ENCODE measurements around the gene SSBP2.
"Not testable (repeated sequence)": the region's sequence is repeated elsewhere in the genome, so short reads cannot be mapped to it uniquely, and the experiment has no call there.

The SSBP2 gene

DNA sequence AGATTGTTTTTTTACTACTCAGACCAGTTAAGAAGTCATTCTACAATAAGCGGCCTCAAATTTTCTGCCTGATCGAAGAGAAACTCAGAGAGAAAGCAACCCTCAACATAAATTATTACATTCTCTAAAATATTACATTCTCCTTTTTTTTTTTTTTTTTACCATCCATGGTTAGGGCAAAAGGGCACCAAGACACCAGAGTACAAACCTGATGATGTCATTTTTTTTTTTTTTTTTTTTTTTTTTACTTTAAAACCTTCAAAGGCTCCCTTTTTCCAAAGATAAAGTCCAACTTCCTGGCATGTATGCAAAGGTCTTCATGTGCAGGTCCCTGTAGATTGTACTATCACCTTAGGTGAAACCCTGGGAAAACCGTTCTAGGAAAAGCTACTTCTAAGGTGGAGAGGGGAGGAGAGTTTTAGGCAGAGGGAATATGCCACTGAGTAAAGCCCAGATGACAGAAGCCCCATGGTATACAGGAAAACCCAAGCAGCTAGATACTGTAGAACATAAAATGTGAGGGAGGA is 104.4 kb downstream of the SSBP2 start:
- no peak for DNase-seq

DNA sequence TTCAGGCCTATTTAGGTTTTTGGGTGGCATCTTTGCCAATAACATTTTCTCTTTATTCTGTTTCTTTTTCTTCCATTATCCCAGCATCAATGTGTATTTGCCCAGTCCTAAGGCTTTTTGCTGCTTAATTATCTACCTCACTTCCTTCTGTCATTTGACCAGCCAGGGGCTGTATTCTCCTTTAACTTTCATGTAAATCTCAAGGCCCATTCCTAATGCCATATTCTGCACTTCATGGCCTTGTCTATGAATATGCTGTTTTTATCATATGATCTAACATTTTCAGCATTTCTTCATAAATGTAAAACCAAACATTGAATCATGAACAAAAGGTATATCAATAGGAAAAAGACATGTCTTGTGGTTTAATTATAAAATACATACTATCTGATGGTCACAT is 108.7 kb downstream of the SSBP2 start:
- DNase-seq, result no peak

DNA sequence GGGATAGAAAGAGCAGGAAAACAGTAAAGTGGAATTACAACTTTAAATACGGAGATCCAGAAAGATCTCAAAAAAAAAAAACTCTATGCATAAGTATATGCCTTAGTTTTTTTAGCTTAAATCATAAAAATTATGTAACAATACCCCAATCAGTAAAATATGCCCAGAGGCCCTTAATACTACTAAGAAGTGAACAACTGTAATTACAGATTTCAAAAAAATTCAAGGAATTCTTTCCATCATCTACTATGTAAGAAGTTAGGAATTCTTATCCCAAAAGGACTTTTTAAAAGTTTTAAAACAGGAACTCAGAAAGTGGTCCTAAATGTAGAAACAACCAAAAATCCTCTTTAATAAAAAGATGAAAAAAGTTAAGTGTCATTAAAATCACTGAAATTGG is 111.3 kb downstream of the SSBP2 start:
- DNase-seq, result no peak

DNA sequence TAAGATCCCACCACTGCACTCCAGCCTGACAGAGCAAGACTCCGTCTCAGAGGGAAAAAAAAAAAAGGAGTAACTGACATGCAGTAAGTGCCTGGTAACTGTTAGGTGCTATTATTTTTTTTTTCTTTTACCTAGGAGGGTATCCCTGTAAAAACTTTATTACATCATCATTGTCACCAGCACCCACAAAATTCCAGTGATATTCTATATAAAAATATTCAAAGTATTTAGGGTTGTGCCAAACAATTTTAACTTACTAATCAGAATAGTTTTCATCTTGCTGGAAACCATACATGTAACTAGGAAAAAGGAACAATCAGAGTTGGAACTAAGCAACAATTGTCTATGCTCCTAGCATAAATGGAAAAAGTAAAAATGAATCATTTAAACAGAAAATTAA is 112.4 kb downstream of the SSBP2 start:
- no peak for DNase-seq

DNA sequence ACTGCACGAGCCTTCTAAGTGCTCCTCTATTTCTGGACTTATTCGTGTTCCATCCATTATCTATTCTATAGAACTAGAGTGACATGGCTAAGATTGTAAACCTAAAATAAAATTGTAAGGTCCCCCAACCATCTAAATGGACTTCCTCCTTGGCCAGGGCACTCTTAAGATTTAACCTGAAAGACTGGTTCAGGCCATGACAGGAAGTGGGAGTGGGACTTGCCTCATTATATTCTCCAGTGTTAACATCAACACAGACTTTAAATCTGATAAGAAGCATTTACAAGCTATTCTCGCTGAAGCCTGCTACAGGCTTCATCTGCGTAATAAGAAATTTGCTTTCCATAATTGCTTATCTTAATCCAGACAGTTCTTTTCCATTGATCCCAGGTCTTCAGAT is 117.0 kb downstream of the SSBP2 start:
- DNase-seq, result no peak

DNA sequence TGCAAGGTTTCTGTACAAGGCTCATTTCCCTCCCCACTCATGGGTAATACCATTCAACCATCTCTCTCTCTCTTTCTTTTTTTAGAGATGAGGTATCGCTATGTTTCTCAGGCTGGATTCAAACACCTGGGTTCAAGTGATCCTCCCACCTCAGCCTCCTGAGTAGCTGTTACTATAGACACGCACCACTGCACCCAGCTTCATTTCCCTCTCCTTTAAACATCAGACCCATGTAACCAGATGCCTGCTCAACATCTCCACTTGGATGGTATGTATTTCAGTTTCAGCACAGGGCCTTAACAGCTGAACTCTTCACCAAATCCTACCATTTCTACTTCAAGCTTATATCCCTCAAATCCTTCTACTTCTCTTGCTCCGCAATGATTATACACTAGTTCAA is 117.4 kb downstream of the SSBP2 start:
- no peak for DNase-seq

DNA sequence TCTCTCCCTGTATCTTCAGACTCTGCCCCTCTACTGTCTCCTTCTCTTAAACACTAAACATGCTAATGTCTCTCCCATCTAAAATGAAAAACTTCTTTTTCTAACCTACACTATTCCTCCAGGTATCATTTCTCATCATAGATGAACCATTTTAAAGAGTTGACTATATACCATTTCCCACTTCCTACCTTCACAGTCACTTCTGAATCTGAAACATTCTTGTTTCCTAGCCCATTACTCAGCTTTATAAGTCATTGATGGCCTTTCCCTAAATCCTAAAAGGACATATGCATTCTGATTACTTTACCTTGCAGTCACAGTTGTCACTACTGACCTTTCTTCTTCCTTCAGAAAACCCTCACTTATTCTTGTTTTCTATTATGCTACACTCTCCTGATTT is 118.2 kb downstream of the SSBP2 start:
- no peak for DNase-seq

DNA sequence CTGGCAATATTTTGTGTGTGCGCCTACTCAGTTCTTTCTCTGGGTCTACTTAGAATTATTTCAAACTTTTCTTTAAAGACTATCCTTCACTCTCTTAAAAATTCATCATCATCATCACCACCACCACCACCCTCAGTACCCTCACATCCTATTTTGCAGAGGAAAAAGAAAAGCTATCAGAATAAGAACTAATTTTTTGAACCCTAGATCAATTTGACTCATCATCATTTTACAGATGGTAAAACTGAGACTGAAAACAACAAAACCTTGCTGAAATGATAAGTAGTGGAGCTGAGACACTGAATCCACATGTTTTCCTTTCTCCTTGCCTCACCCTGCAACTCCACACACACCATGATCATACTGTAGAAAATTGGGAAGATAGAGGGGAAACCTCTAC is 119.3 kb downstream of the SSBP2 start:
- no peak for DNase-seq

DNA sequence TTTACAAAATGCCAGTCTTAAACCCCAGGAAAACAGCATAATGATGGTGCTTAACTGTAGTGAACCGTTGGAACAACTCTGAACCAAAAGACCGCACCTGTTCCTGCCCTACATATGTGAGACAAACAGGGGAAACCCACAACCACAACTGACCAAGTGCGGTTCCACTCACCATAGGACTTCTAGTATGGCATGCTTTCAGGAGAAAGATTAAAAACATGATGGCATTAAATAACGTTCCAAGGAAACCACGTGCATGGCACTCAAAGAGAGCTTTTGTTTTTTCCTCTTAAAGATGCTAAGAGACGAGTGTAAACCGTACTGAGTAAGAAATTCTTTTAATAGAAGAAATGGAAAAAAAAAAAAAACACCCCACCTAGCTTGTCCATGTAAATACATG is 119.8 kb downstream of the SSBP2 start:
- DNase-seq, result no peak

DNA sequence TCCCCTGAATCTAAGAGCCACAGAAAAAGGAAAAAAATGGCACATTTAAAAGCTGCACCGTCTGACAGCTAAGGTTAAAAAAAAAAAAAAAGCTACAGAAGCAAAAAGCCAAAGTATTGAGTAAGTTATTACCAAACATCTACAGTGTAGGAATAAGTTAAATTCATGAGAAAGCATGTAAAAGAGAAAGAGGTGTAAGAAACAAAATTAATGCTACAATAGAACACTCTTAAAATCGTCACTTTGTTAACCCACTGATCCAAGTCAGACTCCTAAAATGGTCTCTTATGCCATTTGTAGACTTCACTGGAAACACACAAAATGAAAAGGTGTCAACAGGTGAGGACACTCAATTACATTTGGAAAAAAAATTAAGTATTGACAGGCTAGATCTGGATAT is 120.2 kb downstream of the SSBP2 start:
- no peak for DNase-seq

DNA sequence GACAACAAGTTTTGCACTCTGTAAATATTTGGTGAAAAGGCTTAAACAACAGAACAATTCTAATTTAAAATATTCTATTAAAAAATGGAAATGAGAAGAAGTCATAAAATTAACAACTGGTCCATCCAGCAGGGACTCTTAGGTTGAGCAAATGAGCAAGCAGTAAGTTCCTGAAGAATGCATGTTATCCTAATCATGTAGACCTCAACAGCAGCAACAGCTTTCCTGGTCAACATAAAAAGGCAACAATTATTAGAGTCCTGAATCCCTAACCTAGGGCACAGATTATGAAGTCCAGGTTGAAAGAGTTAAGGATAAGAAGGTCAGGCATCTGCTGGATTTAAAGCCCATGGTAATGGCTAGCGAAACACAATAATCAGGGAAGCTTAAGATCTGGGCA is 120.9 kb downstream of the SSBP2 start:
- DNase-seq, result no peak

DNA sequence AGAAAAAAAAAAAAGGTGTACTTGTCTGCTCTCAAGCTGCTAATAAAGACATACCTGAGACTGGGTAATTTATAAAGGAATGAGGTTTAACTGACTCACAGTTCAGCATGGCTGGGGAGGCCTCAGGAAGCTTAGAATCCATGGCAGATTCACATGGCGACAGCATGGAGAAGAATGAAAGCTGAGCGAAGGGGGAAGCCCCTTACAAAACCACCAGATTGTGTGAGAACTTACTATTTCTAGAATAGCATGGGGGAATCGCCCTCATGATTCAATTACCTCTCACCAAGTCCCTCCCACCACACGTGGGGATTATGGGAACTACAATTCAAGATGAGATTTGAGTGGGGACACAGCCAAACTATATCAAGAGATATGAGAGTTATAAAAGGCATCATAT is 122.8 kb downstream of the SSBP2 start:
- DNase-seq, result not testable (repeated sequence)

DNA sequence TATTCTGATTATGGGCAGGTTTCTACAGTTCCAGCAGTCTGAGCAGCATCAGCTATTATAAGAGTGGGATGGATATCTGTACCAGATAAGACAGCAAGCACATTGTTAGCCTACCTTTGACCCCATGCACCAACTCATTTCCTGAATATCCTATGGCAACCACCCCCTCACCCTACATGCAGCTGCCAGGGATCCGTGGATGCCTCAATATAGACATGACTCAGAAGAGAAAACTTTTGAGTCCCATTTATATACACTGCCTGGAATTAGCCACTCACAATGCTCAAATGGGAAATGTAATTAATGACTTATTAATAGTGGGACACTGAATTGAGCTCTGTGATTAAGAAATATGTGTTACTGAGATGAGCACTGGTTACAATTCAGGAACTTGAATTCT is 124.4 kb downstream of the SSBP2 start:
- peak; percentile 10 for DNase-seq

DNA sequence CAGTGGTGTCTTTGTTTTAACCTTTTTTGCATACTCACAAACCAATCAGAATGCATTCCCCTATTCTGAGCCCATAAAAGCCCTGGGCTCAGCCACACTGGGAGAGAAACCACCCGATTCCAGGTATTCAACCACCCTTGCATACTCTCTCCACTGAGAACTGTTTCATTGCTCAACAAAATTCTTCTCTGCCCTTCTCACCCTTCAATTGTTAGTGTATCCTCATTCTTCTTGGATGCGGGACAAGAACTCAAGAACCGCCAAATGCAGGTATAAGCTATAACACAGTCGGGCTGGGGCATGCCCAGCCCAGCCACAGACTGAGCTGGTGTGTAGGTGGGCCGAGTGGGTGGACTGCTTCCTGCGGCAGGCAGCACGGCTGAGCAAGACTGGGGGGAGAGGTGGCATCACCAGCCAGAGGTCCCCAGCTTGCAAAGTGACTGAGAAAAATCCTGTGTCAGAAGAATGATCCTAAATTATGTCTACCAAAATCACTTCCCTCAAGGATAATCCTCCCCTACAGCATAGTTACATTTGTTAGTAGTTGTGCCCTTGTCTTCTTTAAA is 141.0 kb downstream of the SSBP2 start:
- no peak for DNase-seq

DNA sequence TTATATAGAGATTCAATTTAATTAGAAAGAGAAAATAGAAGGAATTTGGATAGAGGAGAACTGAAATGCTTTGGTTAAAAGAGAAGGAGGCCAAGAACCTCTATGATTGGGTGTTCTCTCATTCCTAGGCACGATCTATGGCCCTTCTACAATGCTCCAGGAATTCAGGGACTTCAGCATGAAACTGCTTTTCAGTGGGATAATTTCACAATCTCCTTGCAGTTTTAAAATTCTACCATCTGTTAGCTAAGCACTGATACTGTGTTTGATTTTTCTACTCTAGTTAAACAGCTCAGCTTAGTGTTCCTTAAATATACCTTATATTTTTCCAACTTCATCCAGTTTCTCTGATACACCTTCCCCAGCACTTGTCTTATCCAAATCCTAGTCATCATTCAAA is 141.9 kb downstream of the SSBP2 start:
- DNase-seq, result no peak

DNA sequence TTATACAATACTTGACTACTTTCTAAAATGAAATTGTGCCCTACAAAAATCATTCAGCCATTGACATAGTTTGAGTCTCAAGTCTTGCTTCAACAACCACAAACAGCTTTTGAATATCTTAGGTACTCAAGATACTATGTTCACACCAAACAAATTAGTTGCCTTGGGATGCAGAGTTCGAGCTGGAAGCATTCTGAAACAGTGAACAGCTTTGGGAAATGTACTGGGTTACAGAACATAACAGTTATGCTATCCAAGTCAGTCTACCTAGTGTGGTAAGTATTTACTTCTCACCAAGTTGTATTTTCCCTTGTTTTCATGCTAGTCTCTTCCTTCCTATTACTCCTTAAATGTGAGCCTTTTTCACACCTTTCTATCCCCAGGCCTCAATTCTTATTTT is 143.2 kb downstream of the SSBP2 start:
- DNase-seq, result no peak

DNA sequence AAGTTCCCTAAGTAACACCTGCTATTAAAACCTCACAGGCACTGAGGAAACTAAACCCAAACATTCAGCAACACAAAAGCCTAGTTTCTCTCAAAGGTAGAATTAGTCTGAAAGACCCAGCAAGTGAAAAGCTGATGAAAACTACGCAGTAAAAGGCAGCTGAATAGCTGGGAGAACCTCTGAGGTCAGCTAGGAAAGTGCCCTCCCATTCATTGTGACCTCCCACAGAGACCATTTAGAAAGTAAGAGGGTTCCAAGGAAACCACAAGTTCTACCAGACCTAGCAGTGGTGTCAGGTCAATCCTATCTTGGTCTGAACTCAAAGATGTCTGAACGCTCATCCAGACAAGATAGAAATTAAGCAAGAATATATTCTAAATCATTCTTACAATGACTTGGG is 144.7 kb downstream of the SSBP2 start:
- no peak for DNase-seq

DNA sequence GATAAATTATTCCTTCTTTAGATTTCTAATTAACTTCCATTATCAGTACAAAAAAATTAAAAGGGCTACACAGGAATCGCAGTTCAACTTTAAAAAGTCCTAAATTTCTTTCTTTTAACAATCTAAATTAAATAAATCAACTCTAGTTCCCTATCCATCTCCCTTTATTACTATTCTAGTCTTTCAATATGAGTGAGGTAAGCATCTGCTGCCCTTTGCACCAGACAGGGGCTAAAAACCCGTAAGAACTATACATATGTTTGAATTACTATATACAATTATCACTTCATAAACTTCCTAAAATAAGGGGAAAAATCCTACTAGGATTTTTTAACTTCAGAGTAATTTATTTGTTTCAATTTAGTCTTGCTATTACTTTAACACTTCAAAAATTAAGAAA is 145.6 kb downstream of the SSBP2 start:
- DNase-seq, result no peak

DNA sequence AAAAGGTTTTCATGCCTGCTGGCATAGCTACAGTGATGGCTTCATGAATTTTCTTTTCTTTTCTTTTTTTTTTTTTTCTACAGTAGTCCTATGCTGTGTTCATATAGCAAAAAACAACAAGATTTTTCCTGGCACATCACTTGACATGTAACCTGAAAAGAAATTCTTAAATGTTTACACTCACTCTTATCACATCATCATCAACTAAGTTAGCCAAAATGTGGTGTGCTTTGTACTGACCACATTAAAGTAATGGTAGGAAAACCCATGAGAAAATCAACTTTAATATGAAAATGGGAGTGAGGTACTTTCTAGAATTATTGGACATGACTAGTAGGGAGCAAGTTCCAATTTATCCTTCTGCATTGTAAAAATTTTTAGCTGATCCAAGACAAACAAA is 146.7 kb downstream of the SSBP2 start:
- no peak for DNase-seq

DNA sequence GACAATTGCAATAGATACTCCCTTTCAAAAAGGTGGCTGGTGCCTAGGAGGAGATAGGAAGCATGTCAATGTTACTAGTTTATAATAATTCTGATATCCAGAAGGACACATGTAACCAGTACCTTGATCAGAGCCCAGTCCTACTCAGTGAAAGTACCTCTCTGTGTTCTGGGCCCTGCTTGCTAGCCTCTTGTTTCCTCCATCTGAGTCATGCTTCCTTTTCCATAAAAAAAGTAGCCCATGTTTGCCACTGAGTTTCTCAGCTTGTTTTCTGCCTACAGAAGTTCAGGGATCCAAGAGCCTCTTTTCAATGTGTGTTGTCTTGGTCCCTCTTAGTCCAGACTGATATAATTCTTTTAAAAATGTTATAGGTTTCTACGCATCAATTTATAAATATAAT is 149.0 kb downstream of the SSBP2 start:
- no peak for DNase-seq

DNA sequence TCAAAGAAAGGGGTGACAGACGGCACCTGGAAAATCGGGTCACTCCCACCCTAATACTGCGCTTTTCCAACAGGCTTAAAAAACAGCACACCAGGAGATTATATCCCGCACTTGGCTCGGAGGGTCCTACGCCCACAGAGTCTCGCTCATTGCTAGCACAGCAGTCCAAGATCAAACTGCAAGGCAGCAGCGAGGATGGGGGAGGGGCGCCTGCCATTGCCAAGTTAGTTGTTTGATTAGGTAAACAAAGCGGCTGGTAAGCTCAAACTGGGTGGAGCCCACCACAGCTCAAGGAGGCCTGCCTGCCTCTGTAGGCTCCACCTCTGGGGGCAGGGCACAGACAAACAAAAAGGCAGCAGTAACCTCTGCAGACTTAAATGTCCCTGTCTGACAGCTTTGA is 158.8 kb downstream of the SSBP2 start:
- DNase-seq, result not testable (repeated sequence)

DNA sequence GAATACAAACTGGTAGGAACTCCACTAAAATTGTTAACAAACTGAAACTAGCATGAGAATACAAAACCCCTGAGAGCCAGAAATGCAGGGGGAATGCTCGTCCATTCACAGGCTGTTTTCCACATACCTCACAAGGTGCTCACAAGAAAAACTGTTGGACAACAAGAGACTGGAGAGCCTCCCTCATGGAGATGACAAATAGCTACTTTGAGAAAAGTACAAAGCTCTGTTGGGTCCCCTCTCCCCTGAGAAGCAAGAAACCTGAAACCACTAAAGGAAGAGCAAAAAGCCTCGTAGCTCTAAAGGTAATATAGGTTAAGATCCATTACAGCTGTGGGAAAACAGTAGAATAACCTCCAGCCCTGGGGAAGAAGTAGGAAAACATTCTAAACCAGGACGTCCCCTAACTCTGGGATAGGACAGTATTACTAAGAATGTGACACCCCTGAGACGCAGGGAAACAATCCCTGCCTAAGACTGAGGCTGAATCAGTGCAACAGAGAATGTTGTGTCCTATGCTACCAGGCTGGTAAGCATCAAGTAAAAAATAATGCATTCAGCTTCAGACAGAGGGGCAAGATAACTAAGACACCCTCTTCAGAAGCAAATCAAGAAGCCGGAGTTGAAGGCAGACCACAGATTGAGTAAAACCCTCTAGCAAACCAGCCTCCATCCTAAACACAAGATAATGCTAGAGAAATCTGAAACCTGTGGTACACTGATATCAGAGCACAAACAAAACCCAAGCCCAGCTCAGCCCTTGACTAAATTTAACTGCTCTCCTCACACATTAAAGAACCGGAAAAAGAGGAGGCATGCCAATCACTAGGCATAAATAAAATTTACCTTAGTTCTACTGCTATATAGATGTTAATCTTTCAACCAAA is 160.2 kb downstream of the SSBP2 start:
- no peak for DNase-seq

DNA sequence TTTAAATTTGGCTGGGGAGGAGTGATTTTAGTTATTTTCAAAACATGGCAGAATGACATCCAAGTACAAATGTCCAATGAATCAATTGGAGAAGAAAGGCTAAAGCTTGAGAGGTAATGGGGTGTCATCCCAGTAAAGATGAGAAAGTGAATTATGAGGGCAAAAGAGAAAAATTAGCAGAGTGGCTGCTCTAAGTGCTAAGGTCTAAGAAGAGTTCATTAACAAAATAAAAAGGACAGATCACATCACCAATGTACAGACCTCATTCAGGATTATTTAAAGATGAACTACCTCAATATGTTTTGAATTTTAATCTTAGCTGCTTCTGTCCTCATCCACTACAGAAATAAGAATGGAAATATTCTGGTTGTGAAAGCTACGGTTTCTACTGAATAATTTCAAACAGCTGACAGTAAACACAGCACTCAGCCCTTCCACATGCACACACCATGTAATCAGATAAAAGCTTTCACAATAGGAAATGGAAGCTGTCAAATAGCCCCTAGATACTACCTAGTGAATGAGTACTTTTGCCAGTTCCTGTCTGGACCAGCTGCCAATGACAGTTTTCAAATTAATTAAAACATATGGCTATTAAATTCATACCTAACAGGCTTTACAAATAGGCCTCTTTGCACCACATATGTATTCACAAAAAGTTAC is 171.5 kb downstream of the SSBP2 start:
- peak; percentile 37 for DNase-seq

DNA sequence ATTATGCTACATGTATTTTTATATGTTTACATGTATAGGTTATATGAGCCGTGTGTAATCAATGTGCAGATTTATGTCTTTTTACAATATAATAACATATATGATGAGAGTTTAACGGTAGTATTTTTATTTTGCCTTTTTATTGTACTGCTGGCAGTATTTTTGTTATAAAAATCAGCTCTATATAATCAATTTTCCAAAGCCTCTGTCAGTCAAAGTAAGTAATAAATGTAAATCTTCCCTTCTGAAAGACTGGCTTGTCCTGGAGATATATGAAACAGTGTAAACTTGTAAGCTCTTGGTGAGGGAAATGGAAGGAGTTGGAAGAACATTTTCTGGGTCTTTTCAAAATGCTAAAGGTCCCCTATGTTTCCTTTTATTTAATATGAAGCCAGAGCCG is 173.8 kb downstream of the SSBP2 start:
- DNase-seq, result no peak
